Measurements from ENCODE around the gene INTS3.

The INTS3 gene

DNA sequence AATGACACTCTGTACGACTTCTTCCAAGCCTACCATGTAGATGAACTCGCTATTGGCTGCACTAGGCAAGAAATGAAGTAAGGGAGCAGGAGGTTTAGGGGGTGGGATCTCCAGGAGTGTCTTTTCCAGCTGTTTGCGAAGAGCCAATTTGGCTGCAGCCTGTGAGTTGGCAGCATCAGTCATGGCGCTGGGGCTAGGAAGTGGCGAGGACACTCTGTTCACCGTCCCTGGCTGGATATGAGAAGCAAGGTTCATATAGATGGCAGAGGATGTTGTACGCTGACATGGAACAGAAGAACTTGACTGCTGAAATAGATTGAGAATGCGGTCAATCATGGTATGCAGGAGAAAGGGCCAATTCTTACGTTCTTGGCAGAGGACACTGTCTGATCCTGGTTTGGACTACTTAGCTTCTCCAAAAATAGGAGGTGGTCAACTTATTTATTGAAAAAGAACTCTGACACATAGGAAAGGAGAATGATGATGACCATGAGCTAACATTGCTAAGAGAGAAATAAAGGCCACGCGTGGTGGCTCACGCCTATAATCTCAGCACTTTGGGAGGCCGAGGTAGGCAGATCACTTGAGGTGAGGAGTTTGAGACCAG, 88.5 kb downstream of the INTS3 start:
- Histone ChIP-seq H3K36me3 (ENCODE audit: control insufficient read depth, insufficient read depth, low read length) (peaks cover 29% of the 10 kb centered on the region), H3K27me3 (ENCODE audit: control insufficient read depth, insufficient read depth, low read length) (no peaks in the 10 kb centered on the region), H3K27ac (ENCODE audit: low read length) (no peak overlapping the region), H3K4me3 (ENCODE audit: low read length) (no peak overlapping the region), H3K4me1 (ENCODE audit: control insufficient read depth, insufficient read depth, low read length) (no peaks in the 10 kb centered on the region), H3K9me3 (ENCODE audit: control insufficient read depth, insufficient read depth, low read length) (no peaks in the 10 kb centered on the region)
- DNase-seq (ENCODE audit: low read depth, low spot score) = no peak
- no CpG with 5 or more reads among the region's 13 CpGs for WGBS (ENCODE audit: insufficient coverage, insufficient read length)

DNA sequence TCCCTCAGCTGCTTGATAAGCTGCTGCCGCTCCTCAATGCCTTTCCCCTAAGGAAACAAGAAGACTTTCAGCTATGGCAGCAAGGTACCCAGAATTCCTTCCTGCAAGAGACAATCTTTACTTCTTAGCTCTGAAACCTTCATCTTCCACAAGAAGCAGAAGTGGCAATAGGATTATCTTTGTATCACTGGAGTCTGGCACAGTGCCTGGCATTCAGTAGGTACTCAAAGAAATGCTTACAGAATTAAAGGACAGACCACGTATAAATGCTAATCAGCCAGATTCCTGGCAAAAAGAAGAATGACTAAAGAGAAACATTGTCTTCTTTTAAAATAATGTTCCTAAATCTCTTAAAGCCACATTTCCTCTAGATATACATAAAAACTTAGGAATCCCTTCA, 91.0 kb downstream of the INTS3 start:
- no CpG with 5 or more reads among the region's 2 CpGs for WGBS (ENCODE audit: insufficient coverage, insufficient read length)
- H3K9me3 ChIP-seq (ENCODE audit: control insufficient read depth, insufficient read depth, low read length) = no peaks in the 10 kb centered on the region
- no peak overlapping the region for H3K4me3 ChIP-seq (ENCODE audit: low read length)
- no peaks in the 10 kb centered on the region for H3K27me3 ChIP-seq (ENCODE audit: control insufficient read depth, insufficient read depth, low read length)
- peaks cover 17% of the 10 kb centered on the region for H3K36me3 ChIP-seq (ENCODE audit: control insufficient read depth, insufficient read depth, low read length)
- no peak for DNase-seq (ENCODE audit: low read depth, low spot score)
- H3K27ac ChIP-seq (ENCODE audit: low read length) = no peak overlapping the region
- H3K4me1 ChIP-seq (ENCODE audit: control insufficient read depth, insufficient read depth, low read length) = no peaks in the 10 kb centered on the region

All from iPS DF 6.9 (cell line).